IPS-15b (cell line): Measurements from ENCODE around the gene SHC1.
A peak's percentile ranks its signal among the peaks of the same experiment; 100 is the strongest.
"Not testable (repeated sequence)": the region's sequence is repeated elsewhere in the genome, so short reads cannot be mapped to it uniquely, and the experiment has no call there.

Experiments used
- H3K27me3 ChIP-seq: one replicate; pipeline ENCODE4 v1.6.1; 2013; ENCODE audit warnings: low read length; ENCODE audit not compliant: control insufficient read depth, insufficient read depth
- H3K36me3 ChIP-seq: one replicate; pipeline ENCODE4 v1.6.1; 2013; ENCODE audit warnings: low read length; ENCODE audit not compliant: control insufficient read depth, insufficient read depth
- H3K4me1 ChIP-seq: one replicate; pipeline ENCODE4 v1.6.1; 2013; ENCODE audit warnings: mild to moderate bottlenecking, low read length; ENCODE audit not compliant: control insufficient read depth, insufficient read depth
- H3K4me3 ChIP-seq: one replicate; pipeline ENCODE4 v1.5.1; 2013; ENCODE audit warnings: low read depth, low read length
- H3K9ac ChIP-seq: one replicate; pipeline ENCODE4 v1.6.1; 2013; ENCODE audit warnings: low read depth, mild to moderate bottlenecking, low read length
- H3K9me3 ChIP-seq: one replicate; pipeline ENCODE4 v1.6.1; 2013; ENCODE audit warnings: mild to moderate bottlenecking, low read length; ENCODE audit not compliant: control insufficient read depth, insufficient read depth

Gene SHC1

GRCh38 chr1:154988058-154988954, 17.8 kb upstream of the SHC1 start:
- Histone ChIP-seq H3K9me3 (no peaks in the 10 kb centered on the region), H3K27me3 (no peaks in the 10 kb centered on the region), H3K4me3 (no peak overlapping the region), H3K9ac (no peak overlapping the region), H3K36me3 (peaks cover 41% of the 10 kb centered on the region), H3K4me1 (peaks cover 3% of the 10 kb centered on the region)

DNA sequence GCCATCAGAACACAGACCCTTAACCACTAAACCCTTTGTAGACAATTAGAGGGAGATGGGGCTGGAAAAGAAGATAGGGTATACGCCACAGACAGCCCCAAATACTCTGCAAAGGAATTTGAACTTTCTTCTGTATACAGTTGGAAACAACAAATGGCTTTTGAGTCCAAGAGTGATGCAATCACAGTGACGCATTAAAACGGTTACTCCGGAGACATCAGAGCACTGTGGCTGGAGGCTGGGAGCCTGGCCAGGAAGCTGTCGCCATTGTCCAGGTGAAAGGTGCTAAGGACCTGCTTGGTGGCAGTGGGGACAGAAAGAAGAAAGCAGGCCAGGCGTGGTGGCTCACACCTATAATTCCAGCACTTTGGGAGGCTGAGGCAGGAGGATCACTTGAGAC, 16.8 kb upstream of the SHC1 start:
- Histone ChIP-seq H3K9ac (no peak overlapping the region), H3K4me3 (no peak overlapping the region)

DNA sequence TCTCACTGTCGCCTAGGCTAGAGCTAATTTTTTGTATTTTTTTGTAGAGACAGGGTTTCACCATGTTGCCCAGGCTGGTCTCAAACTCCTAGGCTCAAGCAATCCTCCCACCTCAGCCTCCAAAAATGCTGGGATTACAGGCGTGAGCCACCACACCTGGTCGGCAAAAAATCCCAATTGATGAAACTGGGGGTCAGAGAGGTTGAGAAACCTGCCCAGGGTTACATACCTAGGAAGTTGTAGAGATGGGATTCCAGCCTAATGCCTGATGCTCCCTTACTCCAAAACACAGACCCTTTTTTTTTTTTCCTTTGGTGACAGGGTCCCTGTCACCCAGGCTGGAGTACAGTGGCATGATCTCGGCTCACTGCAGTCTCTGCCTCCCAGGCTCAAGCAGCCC, 16.2 kb upstream of the SHC1 start:
- H3K27me3 ChIP-seq, H3K9ac ChIP-seq, H3K4me3 ChIP-seq, H3K9me3 ChIP-seq, H3K4me1 ChIP-seq: not testable (repeated sequence)
- peaks cover 41% of the 10 kb centered on the region for H3K36me3 ChIP-seq

More for the DNA sequence above, 16.8 kb upstream of the SHC1 start:
- Histone ChIP-seq H3K27me3 (no peaks in the 10 kb centered on the region), H3K9me3 (no peaks in the 10 kb centered on the region), H3K4me1 (peaks cover 3% of the 10 kb centered on the region), H3K36me3 (peaks cover 41% of the 10 kb centered on the region)

DNA sequence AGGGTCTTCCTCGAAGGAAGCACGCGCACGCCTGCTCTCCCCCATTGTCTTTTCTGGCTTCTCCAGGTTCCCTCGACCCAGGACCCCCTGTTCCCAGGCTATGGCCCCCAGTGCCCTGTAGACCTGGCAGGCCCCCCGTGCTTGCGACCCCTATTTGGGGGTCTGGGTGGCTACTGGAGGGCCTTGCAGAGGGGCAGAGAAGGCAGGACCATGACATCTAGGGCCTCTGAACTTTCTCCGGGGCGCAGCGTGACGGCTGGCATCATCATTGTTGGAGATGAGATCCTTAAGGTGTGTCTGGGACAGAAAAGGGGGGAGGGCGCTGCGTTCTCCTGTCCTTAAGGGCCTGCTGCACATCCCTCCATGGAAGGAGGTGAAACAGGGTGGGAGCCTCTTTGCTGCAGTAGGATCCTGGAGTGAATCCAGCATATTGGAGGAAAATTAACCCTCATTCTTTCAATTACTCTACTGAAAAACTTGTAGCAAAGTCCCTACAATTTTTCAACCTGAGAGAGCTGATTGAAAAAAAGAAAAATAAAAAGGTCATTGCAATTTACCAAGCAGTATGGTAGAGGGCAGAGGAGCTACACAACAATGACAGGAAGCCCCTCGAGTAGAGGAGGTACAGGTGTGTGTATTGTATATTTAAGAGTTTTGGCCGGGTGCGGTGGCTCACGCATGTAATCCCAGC, 13.4 kb upstream of the SHC1 start:
- Histone ChIP-seq H3K4me1 (peaks cover 3% of the 10 kb centered on the region), H3K9me3 (no peaks in the 10 kb centered on the region), H3K27me3 (no peaks in the 10 kb centered on the region), H3K4me3 (peak overlapping the region; percentile 93), H3K36me3 (peaks cover 31% of the 10 kb centered on the region), H3K9ac (peak overlapping the region; percentile 91)

GRCh38 chr1:154982897-154983648, 12.5 kb upstream of the SHC1 start, which contains the start of gene FLAD1:
Gene FLAD1, plus strand, starts transcription at chr1:154983344. Its CDS starts 351 bp downstream, at chr1:154983695.
- Histone ChIP-seq H3K9me3 (no peaks in the 10 kb centered on the region), H3K9ac (peak within 1 kb of the TSS; percentile 91), H3K36me3 (peaks cover 25% of the 10 kb centered on the region), H3K27me3 (no peaks in the 10 kb centered on the region), H3K4me3 (peak within 1 kb of the TSS; percentile 93), H3K4me1 (peaks cover 3% of the 10 kb centered on the region)

DNA sequence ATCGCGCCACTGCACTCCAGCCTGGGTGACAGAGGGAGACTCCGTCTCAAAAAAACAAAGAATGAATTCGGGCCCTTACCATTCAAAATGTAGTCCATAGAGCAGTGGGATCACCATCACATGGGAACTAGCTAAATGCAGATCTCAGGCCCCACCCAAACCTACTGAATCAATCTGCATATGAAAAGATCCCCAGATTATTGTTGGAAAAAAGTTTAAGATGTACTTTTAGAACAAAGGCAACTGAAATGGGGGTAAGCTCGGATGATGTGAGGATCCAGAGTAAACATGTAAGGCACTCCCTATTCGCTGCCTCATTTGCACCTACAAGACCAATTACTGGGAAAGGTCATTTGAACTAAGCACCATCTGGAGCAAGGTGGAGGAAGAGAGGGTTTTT, 11.8 kb upstream of the SHC1 start:
- Histone ChIP-seq H3K27me3 (no peaks in the 10 kb centered on the region), H3K9ac (peak overlapping the region; percentile 58), H3K4me3 (peak overlapping the region; percentile 57), H3K36me3 (peaks cover 21% of the 10 kb centered on the region), H3K9me3 (no peaks in the 10 kb centered on the region), H3K4me1 (peaks cover 3% of the 10 kb centered on the region)

- Histone ChIP-seq H3K4me3 (no peak overlapping the region), H3K9ac (no peak overlapping the region), H3K4me1 (peaks cover 9% of the 10 kb centered on the region), H3K9me3 (no peaks in the 10 kb centered on the region), H3K27me3 (no peaks in the 10 kb centered on the region), H3K36me3 (peaks cover 15% of the 10 kb centered on the region)
These were observed 7.8 kb upstream of the SHC1 start for GRCh38 chr1:154978360-154978759.

- peaks cover 15% of the 10 kb centered on the region for H3K36me3 ChIP-seq
- H3K9me3 ChIP-seq, H3K27me3 ChIP-seq, H3K4me1 ChIP-seq, H3K4me3 ChIP-seq, H3K9ac ChIP-seq: not testable (repeated sequence)
These were observed 7.2 kb upstream of the SHC1 start for GRCh38 chr1:154977762-154978161.

- Histone ChIP-seq H3K9ac (peak overlapping the region; percentile 78), H3K27me3 (no peaks in the 10 kb centered on the region), H3K9me3 (no peaks in the 10 kb centered on the region), H3K36me3 (peaks cover 11% of the 10 kb centered on the region), H3K4me1 (peaks cover 13% of the 10 kb centered on the region), H3K4me3 (peak overlapping the region; percentile 78)
These were observed 5.0 kb upstream of the SHC1 start for GRCh38 chr1:154975409-154976059.

DNA sequence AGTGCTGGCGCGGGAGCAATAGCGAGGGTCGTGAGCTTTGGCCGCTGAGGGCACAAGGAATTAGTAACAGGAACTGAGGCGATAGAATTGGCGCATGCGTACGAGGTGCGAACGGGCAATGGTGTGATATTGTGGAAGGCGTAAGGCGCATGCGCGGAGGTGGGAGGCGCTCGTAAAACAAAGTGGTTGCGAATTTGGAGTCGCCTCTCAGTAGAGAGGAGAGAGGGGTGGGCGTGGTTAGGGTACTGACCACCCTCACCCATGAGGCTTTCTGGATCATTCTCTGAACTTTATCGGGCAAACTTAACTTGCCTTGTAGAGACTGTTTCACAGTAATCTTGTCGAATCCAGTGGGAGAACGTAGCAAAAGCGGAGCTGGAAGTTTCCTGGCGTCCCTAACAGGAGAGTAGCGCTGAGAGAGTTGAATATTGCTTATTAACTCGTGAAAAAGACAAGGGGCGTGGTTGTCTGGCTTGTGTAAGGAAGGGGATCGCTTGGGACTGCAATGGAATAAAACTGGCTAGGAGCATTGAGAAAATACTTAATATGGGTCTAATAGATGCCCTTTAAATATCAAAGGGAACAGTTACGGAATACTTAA, 4.4 kb upstream of the SHC1 start:
- Histone ChIP-seq H3K4me1 (peaks cover 13% of the 10 kb centered on the region), H3K9me3 (no peaks in the 10 kb centered on the region), H3K36me3 (peaks cover 11% of the 10 kb centered on the region), H3K9ac (peak overlapping the region; percentile 78), H3K27me3 (no peaks in the 10 kb centered on the region), H3K4me3 (peak overlapping the region; percentile 78)
